GM19468 (cell line): ENCODE measurements around the gene HDAC9.

ENCODE experiments used
- ATAC-seq: cut with Tn5 transposase; IDR thresholded peaks from one replicate; pipeline ENCODE4 v1.9.1; 2021; ENCODE audit warnings: mild to moderate bottlenecking, moderate library complexity, moderate number of reproducible peaks; ENCODE audit not compliant: unreplicated experiment; ENCODE audit errors: extremely low read depth

HDAC9 gene

GRCh38 chr7:18768256-18768655 lies 272.7 kb downstream of the HDAC9 start:
- no peak for ATAC-seq

- no peak for ATAC-seq
Measured at GRCh38 chr7:18770154-18770811, 274.7 kb downstream of the HDAC9 start.

DNA sequence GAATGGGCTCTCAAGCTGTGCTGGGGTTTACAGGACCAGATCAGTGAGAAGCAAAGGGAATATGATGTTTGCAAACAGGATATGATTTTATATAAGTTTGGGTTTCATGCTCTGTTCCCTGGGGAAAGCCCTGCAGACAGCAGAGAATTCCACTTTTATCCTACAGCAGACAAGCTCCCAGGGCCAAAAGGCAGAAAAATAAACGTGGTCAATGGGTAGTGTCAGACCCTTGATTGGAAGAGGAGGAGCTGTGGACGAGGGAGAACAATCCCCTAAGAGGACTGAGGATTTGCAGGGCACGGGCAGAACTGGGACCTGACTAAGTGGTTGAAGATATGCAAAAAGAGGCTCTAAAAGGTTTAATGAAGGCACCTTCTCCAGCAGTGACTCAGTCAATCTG lies 275.3 kb downstream of the HDAC9 start:
- no peak for ATAC-seq

DNA sequence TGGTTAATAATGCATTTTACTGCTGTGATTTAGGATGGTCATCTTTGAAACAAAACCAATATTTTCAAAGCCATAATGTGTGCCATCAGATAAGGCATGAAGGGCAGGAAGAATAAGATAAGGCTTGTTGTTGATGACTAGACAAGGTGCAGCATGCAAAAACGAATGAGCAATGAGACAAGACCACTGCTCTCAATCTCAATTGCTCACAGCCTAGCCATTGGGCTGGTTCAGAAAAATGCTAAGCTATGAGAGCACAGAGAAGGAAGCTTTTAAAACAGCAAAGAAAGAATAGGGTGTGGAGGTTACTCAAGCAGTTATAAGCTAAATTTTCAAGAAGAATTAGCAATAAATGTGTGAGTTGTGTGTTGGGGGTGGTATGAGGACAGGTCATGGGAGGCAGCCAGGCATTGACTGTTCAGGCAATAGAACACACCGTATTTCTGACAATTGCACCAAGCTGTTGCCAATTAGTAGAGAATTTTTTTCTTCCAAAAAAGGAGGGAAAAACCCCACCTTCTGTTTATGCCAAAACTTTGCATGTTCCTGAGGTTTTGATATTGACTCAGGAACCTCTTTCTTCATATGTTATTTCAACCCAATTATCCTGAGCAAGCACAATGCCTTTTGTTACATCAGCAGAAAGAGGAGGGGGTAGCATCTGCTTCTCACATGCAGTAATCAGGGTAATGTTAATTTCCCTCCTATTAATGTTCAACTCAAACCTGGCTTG lies 276.5 kb downstream of the HDAC9 start:
- ATAC-seq, result no peak

GRCh38 chr7:18772567-18772965 lies 277.0 kb downstream of the HDAC9 start:
- no peak for ATAC-seq

DNA sequence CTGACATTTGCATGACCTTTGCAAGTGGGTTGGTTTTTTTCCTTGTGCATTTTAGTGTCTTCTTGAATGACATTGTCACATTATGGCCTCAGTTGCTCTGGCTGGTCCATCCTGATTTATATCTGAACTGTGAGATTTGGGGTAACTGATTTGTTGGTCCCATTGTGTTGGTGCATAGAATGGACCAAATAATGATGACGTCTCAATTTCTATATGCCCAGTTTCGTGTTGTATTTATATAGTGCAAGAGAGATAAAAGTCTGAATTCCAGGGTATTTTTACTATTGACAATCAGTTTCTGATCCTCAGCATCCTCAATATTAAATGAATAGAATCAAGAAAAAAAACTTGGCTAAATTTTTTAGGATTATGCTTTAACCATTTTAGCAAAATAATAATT lies 281.8 kb downstream of the HDAC9 start:
- no peak for ATAC-seq

- ATAC-seq, result no peak
Measured at GRCh38 chr7:18778594-18778993, 283.0 kb downstream of the HDAC9 start.

- no peak for ATAC-seq
Measured at GRCh38 chr7:18780266-18780665, 284.7 kb downstream of the HDAC9 start.

- ATAC-seq, result no peak
Measured at GRCh38 chr7:18780938-18781337, 285.4 kb downstream of the HDAC9 start.

DNA sequence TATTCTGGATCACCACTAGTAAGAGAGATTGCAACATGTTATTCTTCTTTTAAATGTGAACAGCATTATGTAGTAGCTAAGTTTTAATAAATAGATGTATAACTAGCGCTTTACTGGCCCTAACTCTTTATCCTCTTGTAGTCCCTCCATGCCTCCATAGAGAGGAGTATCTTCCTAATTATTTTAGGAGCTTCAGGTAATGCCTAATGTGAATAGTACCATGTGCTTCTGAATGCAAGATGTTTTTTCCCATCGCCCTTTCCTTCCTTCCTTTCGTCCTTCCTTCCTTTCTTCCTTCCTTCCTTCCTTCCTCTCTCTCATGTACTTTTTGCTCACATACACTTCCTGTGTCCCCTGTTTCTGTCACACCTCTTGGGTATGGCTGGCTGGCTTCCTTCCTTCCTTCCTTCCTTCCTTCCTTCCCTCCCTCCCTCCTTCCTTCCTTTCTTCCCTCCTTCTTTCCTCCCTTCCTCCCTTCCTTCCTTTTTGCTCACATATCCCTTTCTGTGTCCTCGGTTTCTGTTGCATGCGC lies 290.7 kb downstream of the HDAC9 start:
- ATAC-seq, result no peak

DNA sequence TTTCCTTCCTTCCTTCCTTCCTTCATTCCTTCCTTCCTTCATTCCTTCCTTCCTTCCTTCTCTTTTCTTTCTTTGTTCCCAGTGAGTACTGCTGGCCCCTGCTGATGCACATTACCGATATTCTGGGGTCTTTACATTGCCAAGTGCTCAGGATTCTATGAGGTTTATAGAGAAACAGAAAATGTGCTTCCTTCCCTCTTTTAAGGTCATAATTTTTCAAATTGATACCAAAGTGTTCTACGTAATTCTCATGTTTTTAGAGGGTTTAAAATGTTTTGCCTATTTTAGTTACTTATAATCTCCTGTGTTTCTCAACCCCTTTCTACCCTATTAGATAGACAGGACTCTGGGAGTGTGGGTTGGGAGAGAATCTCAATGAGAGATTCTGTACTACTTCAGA lies 291.2 kb downstream of the HDAC9 start:
- ATAC-seq, result no peak

DNA sequence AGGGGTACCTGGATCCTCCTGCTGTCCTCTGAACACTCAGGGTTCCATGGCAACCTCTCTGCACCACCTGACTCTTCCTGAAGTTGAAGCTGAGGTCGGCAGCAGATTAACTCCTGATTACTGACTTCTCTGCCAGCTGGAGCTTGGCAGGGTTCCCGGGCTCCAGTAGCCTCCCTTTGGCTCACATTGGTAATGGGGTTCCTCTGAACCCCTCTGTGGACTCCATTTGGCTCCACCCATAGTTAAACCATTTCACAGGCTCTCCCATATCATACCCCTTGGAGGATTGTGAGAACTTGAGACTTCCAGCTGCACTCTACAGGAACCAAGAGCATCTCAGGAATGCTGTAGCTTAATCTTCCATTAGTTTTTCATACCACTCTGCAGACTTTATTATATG lies 292.5 kb downstream of the HDAC9 start:
- ATAC-seq, result no peak

DNA sequence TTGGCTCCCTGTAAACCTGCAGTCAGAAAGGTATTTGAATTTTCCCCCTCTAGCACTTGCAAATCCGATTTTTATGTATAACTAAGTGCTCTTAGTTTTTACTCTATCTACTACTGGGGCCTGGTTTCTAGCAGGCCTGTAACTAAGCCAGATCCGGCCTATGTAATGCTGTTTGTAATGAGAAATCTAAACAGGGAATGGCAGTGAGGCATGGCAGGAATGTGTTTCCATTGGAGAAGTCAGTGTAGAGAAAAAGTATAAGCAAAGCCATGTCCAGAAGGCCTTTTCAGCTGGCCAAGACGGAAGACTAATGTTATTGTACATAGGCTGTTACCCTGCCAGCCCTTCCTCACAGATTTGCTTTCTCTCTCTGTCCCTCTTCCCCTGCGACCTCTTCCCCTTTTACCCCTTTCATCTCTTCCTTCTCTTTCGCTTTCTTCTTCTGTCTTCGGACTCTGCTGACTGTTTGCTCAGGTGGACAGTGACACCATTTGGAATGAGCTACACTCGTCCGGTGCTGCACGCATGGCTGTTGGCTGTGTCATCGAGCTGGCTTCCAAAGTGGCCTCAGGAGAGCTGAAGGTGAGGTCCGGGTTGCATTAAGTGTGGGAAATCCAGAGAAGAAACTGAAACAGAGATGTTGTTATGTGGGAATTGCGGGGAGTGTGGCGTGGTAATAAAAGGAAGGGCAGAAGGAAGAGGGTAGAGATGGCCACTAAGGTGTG lies 297.5 kb downstream of the HDAC9 start:
- ATAC-seq, result no peak

- ATAC-seq, result no peak
Measured at GRCh38 chr7:18796216-18796615, 300.7 kb downstream of the HDAC9 start.

DNA sequence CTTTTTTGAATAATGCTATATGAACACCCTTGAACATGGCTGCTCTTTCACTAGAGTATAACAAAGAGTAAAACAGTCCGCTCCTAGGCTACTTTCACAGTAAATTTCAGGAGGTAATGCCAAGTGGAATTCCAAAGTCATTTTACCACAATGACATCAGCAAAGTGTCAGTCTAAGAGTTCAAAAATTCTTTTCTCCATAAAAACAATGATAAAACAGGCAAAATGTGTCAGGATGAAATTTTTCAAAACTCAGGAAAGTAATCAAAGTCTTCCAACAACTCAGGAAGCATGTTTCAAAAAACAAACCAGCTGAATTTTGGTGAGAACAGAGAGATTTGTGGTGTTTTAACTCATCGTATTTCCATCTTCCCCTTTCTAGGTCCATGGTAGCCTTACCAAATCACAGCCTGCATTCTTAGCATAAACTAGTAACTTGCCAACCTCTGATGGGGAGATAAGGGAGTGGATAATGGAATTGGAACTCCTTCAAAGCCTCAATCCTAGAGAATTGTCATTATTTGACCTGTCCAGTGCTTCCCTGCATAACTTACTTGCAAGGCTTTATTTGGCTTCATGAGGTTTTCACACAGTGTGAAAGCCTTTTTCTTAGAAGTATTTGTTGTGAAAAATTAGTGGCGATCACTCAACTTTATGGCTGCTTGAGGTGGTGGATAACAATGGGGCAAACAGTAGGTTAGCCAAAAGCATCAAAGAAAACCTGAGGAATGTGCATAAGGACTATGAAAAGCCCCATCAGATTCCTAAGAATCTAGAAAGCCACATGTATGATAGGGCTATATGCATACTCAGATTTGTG lies 302.7 kb downstream of the HDAC9 start:
- no peak for ATAC-seq

DNA sequence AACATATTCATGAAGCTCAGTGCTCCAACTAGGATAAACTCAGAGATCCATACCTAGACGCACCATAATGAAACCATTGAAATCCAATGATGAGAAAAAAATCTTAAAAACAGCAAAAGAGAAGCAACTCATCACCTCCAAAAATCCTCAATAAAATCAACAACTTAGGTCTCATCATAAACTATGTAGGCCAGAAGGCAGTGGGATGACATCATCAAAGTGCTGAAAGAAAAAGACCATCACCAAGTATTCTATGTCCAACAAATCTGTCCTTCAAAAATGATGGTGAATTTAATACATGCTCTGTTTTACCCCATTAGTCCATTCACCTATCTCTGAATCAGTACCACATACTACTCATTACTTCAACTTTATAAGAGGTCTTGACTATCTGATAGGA lies 304.4 kb downstream of the HDAC9 start:
- ATAC-seq, result no peak

DNA sequence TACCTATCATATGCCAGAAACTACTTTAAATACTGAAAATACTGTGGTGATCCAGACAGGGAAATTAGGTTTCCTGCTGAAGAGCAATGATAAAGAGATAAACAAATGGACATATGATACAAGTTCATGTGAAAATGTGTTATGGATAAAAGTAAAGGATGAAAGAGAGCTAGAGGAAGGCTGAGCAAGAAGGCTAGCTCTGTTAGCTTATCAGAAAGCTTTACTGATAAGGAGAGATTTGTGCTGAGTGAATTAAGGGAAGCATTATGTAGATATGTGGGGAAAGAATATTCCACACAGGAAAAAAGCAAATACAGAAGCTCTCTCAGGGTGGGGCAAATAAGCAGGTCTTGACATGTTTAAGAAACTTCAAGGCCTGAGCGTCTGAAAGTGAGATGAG lies 308.4 kb downstream of the HDAC9 start:
- ATAC-seq, result no peak

- no peak for ATAC-seq
Measured at GRCh38 chr7:18806177-18806576, 310.6 kb downstream of the HDAC9 start.

DNA sequence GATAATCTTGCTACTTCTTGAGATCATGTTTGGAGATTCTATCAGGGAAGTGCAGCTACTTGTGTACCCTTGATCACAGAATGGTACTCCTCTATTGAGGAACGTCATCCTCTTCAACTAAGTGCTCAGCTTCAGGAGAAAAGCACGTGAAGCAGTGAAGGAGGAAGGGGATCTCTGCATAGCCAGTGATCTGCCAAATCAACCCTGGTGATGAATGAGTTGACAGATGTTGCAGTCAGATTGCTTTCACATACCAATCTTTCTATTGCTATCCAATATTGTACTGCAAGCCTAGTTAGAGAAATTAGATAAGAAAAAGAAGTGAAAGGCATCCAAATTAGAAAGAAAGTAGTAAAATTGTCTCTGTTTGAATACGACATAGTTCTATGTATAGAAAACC lies 312.5 kb downstream of the HDAC9 start:
- ATAC-seq, result no peak

- ATAC-seq, result no peak
Measured at GRCh38 chr7:18815261-18815960, 319.9 kb downstream of the HDAC9 start.
